ENCODE data around the gene MPPE1. TPM values are rescaled to one million over a fixed set of nuclear protein-coding genes. Genes with fewer than 3 reads are reported as not detected.

Gene MPPE1
- total RNA-seq, 4 donors from 2014 or later = 24.7 to 83.4 (median 55.8) TPM

DNA sequence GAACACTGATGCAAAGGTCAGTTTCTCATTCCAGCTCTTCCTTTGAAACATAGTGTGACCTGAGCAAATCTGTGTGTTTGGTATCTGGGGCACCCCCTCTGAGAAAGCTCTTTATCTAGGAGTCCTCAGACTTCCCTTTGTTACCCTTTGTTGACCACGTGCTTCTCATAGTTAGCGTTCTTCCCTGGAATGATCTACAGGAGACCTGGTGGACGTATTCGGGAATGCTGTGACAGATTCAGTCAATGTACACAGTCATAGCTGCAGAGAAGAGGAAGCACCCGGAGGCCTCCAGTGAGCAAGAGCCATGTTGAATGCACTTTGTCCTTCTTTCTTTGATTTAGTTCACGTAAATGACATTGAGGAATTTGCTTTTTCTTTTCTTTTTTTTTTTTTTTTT, 67.6 kb downstream of the MPPE1 start:
- H3K4me3 ChIP-seq = no peak overlapping the region
- H3K9me3 ChIP-seq = no peaks in the 10 kb centered on the region
- TF ChIP-seq POLR2AphosphoS5 (IDR thresholded peaks at IDR 0.05) (no peak), EP300 (IDR thresholded peaks at IDR 0.05; ENCODE audit: low read depth) (no peak), POLR2A (IDR thresholded peaks at IDR 0.05) (no peak)
- TF ChIP-seq, protein P1, sequence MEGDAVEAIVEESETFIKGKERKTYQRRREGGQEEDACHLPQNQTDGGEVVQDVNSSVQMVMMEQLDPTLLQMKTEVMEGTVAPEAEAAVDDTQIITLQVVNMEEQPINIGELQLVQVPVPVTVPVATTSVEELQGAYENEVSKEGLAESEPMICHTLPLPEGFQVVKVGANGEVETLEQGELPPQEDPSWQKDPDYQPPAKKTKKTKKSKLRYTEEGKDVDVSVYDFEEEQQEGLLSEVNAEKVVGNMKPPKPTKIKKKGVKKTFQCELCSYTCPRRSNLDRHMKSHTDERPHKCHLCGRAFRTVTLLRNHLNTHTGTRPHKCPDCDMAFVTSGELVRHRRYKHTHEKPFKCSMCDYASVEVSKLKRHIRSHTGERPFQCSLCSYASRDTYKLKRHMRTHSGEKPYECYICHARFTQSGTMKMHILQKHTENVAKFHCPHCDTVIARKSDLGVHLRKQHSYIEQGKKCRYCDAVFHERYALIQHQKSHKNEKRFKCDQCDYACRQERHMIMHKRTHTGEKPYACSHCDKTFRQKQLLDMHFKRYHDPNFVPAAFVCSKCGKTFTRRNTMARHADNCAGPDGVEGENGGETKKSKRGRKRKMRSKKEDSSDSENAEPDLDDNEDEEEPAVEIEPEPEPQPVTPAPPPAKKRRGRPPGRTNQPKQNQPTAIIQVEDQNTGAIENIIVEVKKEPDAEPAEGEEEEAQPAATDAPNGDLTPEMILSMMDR (IDR thresholded peaks at IDR 0.05) = no peak
- H3K27ac ChIP-seq = no peak overlapping the region
- H3K36me3 ChIP-seq = no peaks in the 10 kb centered on the region
- 60% methylated on average over 6 of the region's 6 CpGs; no CpG with 5 or more reads in 1 of the 2 donors for WGBS, 2 donors (ENCODE audit: low coverage in 1 of 2)
- H3K4me1 ChIP-seq = no peaks in the 10 kb centered on the region
- intact Hi-C loops (cut with DNase I; ENCODE audit: low total_unique reads) = no loop called here
- H3K27me3 ChIP-seq = no peaks in the 10 kb centered on the region
- in situ Hi-C loops (cut with MboI; ENCODE audit: low pct_ligation_motif_present in 1 of 4, low pct_unique_long_range_greater_than_20kb in 1 of 4, low sequenced_read_pairs in 3 of 4) = no loop called here
- no peak for DNase-seq

- 84 to 87% methylated on average over 6 of the region's 6 CpGs for WGBS, 2 donors (ENCODE audit: low coverage in 1 of 2)
- TF ChIP-seq POLR2AphosphoS5 (IDR thresholded peaks at IDR 0.05) = no peak
- TF ChIP-seq EP300 (IDR thresholded peaks at IDR 0.05; ENCODE audit: low read depth) = no peak
- no peak for TF ChIP-seq POLR2A (IDR thresholded peaks at IDR 0.05)
- H3K4me1 ChIP-seq = no peaks in the 10 kb centered on the region
- H3K9me3 ChIP-seq = no peaks in the 10 kb centered on the region
- no peaks in the 10 kb centered on the region for H3K36me3 ChIP-seq
- H3K4me3 ChIP-seq = no peak overlapping the region
- in situ Hi-C loops (cut with MboI; ENCODE audit: low pct_ligation_motif_present in 1 of 4, low pct_unique_long_range_greater_than_20kb in 1 of 4, low sequenced_read_pairs in 3 of 4) (no loop called here), intact Hi-C loops (cut with DNase I; ENCODE audit: low total_unique reads) (no loop called here)
- no peak for DNase-seq
- H3K27ac ChIP-seq = no peak overlapping the region
- H3K27me3 ChIP-seq = no peaks in the 10 kb centered on the region
Observed at GRCh38 chr18:11839556-11839955, 68.6 kb downstream of the MPPE1 start.

DNA sequence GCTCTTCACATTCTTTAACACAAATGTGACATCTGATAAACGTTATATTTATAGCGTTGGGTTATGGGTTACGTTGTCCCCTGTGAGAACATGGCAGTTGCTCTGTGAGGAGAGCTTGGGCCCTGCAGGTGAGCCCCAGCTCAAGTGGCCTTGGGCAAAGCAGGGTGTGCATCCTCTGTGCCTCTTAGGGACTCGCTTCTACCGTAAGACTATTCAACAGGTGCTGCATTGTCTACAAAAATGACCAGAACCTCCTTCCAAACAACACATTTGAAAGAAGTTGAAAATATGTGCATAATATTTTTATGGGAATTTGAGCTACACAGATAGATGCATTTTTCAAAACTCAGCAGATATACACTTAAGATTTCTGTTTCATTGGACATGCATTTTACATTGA, 73.3 kb downstream of the MPPE1 start:
- intact Hi-C loops (cut with DNase I; ENCODE audit: low total_unique reads) = no loop called here

More for the DNA sequence above, 73.3 kb downstream of the MPPE1 start:
- Histone ChIP-seq H3K9me3 (no peaks in the 10 kb centered on the region), H3K4me3 (no peak overlapping the region), H3K4me1 (no peaks in the 10 kb centered on the region), H3K27me3 (no peaks in the 10 kb centered on the region), H3K27ac (no peak overlapping the region), H3K36me3 (no peaks in the 10 kb centered on the region)
- TF ChIP-seq POLR2A (IDR thresholded peaks at IDR 0.05) (no peak), POLR2AphosphoS5 (IDR thresholded peaks at IDR 0.05) (no peak), EP300 (IDR thresholded peaks at IDR 0.05; ENCODE audit: low read depth) (no peak)
- TF ChIP-seq, protein P1 (IDR thresholded peaks at IDR 0.05) = no peak
- WGBS, 2 donors (ENCODE audit: low coverage in 1 of 2) = 79 to 89% methylated on average over 5 of the region's 5 CpGs
- no peak for DNase-seq
- in situ Hi-C loops (cut with MboI; ENCODE audit: low pct_ligation_motif_present in 1 of 4, low pct_unique_long_range_greater_than_20kb in 1 of 4, low sequenced_read_pairs in 3 of 4) = no loop called here

Other genes with a start within 250 kb of the MPPE1 start
- 1 to 10 TPM; 2.9 to 7.4 (median 7.2) TPM for gene GNAL, start 219.1 kb downstream of the MPPE1 start, total RNA-seq
- gene CHMP1B, start 56.9 kb downstream of the MPPE1 start, total RNA-seq = 10 to 100 TPM; 39.0 to 82.1 (median 62.2) TPM
- 100 to 1,000 TPM in 1 of 4 donors, 10 to 100 TPM in 3; 50.1 to 290 (median 84.6) TPM for gene IMPA2, start 73.2 kb upstream of the MPPE1 start, total RNA-seq
- 1 to 10 TPM in 1 of 4 donors, under 1 TPM in 2, not detected in 1; 0.20 to 1.4 (median 0.32) TPM for gene ANKRD62, start 185.5 kb upstream of the MPPE1 start, total RNA-seq